Inferior parietal cortex (tissue), 1 donor: Measurements from ENCODE around the gene ZNF780B.
A peak's percentile ranks its signal among the peaks of the same experiment; 100 is the strongest.
"Not testable (repeated sequence)": the region's sequence is repeated elsewhere in the genome, so short reads cannot be mapped to it uniquely, and the experiment has no call there.

Experiments
- DNase-seq: peaks from one replicate; pipeline ENCODE4 v3.0.0-alpha.2; 2016; ENCODE audit errors: extremely low spot score

Gene ZNF780B

DNA sequence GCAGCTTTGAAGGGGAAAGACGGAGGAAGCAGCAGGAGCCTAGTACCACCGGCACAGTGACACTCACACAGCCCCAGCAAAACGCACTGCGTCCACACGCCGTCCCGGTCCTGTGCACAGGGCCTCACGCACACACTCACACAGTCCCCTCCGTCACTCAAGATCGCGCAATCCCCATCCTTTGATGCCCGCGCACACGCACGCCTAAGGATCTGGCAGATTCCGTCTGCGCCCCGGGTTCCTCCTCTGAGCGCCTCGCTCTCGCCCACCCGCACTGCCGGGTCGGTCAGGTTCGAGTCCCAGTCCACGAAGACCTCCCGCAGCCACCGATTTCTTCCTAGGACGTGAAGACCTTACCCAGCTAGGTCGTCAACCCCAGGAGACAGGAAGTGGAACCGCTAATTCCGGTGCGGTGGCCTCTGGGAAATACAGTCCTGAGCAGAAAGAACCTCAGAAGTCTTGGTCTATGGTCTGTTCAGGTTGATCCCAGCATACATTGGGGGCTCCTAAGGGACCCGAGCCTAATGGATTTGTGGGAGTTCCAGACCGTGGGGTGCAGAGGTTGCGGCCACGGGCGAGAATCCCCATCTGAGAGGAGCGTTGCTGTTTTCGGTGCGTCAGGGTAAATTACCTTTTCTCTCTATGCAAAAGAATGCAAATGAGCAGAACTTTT lies at the start of gene ZNF780B:
ZNF780B (minus strand) TSS at position 400 of the 673 bp plus-strand sequence. CDS start 5,899 bp downstream, outside the sequence.
- peak; percentile 88 for DNase-seq

DNA sequence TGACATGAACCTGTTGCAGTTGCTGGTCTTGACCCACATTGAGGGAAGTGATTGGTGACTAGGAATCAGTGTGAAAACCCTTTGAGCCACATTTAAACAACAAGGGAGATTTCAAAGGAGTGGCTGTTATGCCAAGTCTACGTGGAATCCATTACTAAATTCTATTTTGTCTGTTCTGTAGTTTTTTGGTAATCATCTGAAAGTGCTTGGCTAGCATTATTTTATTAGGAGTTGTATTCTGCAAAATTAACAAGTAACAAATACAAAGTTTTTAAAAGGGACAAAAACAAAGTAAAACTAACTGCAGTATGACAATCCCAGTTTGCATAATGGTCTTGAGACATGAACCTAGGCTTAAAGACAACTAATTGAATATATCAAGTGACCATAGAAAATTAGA lies 48.7 kb upstream of the ZNF780B start:
- DNase-seq, result no peak

DNA sequence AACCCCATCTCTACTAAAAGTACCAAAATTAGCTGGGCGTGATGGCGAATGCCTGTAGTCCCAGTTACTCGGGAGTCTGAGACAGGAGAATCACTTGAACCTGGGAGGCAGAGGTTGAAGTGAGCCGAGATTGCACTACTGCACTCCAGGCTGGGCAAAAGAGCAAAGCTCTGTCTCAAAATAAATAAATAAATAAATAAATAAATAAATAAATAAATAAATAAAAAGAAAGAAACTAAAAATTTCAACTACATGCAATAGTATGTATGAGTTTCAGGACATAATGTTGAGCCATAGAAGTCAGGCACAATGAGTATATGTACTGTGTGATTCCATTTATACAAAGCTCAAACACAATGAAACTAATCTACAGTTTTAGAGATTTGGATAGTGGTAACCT lies 47.6 kb upstream of the ZNF780B start:
- no peak for DNase-seq

DNA sequence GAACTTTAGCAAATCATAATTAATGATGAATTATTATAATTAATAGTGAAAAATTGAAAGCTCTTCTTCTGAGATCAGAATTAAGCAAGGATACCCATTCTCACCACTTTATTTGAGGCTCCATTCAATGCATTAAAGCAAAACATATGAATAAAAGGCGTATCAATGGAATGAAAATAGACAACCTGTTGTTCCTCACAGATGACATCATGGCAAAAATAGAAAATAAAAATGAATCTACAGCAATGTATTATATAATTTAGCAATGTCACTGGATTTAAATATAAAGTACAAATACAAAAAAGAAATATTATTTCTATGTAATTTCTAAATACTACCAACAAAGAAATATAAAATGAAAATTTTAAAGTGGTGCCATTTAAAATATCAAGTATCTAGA lies 45.8 kb upstream of the ZNF780B start:
- DNase-seq, result no peak

DNA sequence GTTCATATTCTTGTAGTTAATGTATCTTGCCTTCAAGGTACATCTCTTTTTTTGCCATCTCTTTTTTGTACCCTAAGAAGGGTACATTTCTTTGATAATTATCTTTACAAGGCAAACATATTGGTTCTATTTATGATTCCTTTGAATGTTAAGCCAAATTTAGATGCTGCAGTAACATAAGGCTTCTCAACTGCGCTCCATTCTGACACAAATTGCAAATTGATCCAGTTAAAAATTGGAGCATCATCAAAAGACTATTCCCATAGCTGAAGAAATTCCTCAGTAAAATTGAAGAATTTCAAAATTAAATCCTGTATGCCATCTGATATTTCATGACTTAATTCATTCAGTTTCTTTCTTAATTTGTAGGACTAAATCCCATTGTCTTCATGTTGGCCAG lies 37.4 kb upstream of the ZNF780B start:
- no peak for DNase-seq

DNA sequence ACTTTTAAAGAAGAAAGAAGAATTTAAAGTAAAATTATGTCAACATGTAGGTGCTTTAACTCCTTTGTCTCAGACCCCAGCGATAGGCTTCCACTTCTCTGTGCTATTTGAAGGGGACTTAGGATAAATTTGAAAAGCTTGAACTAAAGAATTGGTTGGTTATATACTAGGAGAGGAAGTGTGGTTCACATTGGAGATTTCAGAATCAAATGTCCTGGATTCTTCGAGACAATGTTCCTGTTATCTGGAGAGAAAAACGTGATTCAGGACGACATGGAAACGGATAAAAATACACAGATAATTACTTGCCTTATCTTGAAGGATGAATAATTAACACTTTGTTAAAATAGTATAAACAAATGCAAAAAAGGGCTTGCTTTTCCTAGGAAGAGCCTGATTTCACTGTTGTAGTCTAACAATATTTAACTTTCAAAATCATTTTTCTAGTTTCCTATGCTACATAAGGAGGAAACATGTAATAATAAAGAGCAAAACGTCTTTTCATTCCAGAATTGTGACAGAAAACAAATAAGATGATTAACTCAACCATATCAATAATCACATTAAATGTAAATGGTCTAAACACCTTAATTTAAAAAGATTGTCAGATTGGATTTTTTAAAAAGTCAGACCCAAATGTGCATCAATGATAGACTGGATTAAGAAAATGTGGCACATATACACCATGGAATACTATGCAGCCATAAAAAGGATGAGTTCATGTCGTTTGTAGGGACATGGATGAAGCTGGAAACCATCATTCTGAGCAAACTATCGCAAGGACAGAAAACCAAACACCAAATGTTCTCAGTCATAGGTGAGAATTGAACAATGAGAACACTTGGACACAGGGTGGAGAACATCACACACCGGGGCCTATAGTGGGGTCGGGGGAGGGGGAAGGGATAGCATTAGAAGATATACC lies 35.4 kb upstream of the ZNF780B start:
- no peak for DNase-seq

DNA sequence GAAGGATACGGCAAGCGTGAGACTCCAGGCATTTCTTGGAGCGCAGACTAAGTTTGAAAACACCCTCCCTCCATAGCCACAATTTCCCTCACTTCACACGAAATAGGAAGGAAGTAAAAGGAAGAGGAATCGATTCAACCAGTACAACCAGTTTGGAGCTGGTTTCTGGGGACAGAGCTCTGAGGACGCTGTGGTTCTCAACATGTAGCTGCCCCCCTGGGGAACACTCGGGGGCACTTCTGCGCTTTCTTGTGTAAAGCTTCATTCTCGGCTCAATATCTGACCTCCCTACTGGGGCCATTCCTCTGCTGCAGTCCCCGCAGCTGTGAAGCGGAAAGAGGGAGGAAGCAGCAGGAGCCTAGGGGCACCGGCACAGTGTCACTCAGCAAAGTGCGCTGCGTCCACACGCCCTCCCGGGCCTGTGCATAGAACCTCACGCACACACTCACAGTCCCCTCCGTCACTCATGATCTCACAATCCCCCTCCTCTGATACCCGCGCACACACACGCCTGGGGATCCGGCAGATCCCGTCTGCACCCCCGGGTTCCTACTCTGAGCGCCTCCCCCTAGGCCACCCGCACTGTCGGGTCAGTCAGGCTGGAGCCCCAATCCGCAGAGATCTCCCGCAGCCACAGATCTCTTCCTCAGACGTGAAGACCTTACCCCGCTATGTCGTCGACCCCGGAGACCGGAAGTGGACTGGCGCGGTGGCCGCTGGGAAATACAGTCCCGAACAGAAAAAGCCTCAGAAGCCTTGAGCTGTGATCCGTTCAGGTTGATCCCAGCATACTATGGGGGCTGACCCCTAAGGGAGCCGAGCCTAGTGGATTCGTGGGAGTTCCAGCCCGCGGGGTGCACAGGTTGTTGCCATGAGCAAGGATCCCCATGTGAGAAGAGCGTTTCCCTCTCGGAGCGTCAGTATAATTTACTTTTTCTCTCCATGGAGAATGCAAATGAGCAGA lies 34.5 kb upstream of the ZNF780B start, which contains the start of gene ZNF780A:
ZNF780A (minus strand) TSS at position 703 of the 964 bp plus-strand sequence. CDS start 6,190 bp downstream, outside the sequence.
- DNase-seq, result peak; percentile 90

DNA sequence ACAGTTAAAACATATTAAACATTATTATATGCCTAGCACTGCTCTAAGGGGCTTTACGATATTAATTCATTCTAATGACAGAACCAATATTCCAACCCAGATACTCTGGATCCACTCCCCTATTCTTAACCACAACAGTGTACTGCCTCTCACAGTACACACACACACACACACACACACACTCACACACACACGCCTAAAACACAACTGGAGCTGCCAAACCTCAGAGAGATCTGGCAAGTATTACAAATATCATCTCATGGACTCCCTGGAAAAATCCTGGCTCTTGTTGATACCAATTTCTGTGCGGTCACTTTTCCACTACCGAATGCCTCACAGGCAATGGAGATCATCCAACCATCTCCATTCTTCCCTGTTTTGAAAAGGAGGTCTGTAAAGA lies 33.4 kb upstream of the ZNF780B start:
- DNase-seq, result peak; percentile 3

DNA sequence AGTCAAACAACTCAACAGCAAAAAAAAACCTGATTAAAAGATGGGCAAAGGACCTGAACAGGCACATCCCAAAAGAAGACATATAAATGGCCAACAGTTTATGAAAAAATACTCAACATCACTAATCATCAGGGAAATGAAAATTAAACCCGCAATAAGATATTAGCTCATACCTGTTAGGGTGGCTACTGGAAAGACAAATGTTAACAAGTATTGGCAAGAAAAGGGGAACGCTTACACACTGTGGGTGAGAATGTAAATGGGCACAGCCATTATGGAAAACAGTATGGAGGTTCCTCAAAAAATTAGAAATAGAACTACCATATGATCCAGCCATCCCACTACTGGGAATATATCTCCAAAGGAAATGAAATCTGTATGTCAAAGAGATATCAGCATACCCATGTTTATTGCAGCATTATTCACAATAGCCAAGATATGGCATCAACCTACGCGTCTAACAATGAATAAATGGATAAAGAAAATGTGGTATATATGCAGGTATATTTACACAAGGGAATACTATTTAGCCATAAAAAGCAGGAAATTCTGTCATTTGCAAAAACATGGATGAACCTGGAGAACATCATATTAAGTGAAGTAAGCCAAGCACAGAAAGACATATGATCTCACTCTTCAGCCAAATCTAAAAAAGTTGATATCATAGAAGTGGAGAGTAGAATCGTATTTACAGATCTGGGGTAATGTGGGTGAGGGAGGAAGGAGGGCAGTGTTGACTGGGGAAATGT lies 32.4 kb upstream of the ZNF780B start:
- no peak for DNase-seq

DNA sequence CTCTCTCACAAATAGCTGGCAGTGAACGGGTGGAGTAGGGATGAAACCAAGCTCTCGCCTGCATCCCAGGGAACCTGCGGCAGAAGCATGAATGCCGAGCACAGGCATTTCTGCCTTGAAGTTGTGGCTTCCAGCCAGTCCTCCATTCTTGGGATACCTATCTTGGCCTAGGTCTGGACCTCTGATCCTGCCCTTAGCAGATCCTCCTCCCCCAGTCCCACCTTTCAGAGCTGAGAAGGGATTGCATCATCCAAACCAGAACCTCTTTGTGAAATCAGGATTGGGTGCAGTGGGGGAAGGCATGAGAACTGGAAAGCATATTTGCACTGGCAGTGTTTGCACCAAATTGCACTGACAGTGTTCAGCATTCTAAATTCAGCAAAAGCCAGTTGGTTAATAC lies 28.9 kb upstream of the ZNF780B start:
- no peak for DNase-seq

DNA sequence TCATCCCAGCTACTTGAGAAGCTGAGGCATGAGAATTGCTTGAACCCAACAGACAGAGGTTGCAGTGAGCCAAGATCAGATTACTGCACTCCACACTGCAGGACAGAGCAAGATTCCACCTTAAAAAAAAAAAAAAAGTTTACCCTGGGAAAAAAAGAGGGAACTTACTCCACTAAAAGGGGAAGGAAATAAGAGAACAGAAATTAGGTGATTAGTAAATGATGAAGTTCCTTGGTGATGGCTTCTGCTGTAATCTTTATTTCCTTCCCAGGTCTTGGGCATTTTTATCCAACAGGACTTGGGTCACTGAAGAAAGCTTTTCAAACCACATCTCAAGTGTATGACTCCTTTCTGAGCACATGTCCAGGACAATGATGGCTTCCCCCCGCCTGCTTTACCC lies 25.4 kb upstream of the ZNF780B start:
- no peak for DNase-seq

DNA sequence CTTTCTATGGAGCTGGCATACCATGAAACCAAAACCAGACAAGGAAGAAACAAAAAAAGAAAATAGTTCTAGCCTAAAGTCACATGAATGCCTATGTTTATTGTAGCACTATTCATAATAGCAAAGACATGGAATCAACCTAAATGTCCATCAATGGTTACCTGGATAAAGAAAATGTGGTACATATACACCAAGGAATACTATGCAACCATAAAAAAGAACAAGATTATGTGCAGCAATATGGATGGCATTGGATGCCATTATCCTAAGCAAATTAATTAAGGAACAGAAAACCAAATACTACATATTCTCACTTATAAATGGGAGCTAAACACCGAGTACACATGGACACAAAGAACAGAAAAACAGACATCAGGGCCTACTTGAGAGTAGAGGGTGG lies 24.3 kb upstream of the ZNF780B start:
- no peak for DNase-seq

DNA sequence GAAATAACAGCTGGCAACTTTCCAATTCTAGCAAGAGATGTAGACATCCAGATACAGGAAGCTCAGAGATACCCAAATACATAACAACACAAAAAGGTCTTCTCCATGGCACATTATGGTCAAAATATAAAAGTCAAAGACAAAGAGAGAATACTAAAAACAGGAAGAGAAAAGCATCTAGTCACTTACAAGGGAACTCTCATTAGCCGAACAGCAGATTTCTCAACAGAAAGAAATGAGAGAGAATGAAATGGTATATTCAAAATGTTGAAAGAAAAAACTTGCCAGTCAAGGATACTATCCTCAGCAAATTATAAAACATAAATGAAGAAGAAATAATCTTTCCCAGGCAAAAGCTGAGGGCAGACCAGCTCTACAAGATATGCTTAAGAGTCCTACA lies 22.3 kb upstream of the ZNF780B start:
- no peak for DNase-seq

DNA sequence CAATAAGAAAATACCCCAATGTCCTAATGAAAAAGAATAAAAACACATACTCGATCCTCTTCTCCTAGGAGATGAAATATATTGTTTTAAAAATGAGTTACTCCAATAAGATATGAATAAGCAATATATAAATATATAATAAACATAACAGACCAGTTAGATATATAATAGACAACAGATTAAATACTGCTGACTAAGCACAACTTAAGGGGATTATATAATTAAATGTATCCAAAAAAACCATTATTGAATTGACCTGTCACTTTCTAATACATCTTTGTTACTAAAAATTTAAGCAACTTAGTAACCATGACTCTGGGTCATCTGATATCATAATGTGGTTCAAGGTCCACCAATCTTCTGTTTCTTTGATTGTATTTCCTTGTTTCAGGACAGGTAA lies 14.0 kb upstream of the ZNF780B start:
- DNase-seq, result no peak

DNA sequence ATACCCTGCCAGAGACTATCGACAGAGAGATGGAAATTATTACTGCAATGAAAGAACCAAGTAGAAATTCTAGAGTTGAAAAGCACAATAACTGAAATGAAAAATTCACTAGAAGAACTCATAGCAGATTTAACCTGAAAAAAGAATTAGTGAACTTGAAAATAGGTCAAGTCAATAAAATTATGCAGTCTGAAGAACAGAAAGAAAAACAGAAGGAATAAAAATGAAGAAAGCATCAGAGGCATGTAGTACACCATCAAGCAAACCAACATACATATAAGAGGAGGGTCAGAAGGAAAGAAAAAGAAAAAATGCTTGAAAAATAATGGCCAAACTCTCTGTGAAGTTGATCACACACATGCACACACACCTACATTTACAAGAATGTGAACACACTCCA lies 3.6 kb upstream of the ZNF780B start:
- DNase-seq, result no peak

DNA sequence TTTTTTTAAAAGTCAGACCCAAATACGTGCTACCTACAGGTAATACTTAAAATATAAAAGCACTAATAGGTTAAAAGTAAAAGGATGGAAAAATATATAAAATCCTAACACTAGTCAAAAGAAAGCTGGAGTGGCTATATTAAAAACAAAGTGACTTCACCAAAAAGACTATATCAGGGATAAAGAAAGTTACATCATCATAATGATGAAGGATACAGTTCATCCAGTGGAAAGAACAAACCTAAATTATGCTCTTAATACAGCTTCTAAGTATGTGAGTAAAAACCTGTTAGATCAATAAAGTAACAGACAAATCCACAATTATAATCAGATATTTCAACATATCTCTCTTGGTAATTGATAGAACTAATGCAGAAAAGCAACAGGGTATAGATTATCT lies 1.1 kb upstream of the ZNF780B start:
- no peak for DNase-seq

DNA sequence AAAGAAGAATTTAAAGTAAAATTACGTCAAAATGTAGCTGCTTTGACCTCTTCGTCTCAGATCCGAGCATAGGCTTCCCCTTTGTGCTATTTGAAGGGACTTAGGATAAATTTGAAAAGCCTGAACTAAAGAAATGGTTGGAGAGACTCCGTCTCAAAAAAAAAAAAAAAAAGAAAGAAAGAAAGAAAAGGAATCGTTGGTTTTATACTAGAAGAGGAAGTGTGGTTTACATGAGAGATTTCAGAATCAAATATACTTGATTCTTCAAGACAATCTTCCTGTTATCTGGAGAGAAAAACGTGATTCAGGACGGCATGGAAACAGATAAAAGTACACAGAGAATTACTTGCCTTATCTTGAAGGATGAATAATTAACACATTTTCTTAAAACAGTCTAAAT lies 474 bp upstream of the ZNF780B start:
- peak; percentile 2 for DNase-seq

DNA sequence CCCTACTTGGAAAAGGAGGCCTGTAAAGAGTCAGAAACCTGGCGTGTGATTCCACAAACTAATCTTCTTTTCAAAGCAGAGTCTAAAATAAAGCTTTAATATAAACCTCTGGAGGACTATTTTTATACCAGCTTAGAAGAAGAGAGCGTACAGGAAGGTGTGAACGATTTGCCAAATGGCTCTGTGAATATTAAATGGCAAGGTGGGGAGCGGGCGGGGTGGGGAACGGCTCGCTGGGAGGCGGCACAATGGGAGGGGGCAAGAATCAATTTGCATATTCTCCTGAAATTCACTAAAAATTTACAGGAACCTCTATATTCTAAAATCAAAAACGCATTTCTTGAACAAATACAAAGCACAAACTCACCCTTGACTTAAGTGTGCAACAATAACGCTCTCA lies 982 bp downstream of the ZNF780B start:
- DNase-seq, result no peak

DNA sequence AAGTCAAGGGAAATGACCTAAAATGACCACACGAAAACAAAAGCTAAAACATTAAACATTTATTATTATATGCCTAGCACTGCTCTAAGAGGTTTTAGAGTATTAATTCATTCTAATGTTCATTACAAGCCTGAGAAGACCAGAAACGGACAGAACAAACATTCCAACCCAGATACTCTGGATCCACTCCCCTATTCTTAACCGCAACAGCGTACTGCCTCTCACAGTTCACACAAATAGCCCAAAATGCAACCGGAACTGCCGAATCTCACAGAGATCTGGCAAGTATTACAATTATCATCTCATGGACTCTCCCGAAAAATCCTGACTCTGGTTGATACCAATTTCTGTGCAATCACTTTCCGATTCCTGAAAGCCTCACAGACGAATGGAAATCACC lies 1.4 kb downstream of the ZNF780B start:
- no peak for DNase-seq

DNA sequence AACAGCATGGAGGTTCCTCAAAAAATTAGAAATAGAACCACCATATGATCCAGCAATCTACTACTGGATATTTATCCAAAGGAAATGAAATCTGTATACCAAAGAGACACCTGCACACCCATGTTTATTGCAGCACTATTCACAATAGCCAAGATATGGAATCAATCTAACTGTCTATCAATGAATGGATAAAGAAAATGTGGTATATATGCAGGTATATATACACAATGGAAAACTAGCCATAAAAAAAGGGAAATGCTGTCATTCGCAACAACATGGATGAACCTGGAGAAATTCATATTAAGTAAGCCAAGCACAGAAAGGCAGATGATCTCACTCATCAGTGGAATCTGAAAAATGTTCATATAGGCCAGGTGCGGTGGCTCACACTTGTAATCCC lies 2.5 kb downstream of the ZNF780B start:
- no peak for DNase-seq

DNA sequence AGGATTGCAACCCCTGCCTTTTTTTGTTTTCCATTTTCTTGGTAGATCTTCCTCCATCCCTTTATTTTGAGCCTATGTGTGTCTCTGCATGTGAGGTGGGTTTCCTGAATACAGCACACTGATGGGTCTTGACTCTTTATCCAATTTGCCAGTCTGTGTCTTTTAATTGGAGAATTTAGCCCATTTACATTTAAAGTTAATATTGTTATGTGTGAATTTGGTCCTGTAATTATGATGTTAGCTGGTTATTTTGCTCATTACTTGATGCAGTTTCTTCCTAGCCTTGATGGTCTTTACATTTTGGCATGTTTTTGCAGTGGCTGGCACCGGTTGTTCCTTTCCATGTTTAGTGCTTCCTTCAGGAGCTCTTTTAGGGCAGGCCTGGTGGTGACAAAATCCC lies 14.3 kb downstream of the ZNF780B start:
- DNase-seq, result not testable (repeated sequence)
